CD14-positive monocyte (primary cell): ENCODE data around the gene HK3. TPM values are rescaled to one million over a fixed set of nuclear protein-coding genes. Genes with fewer than 3 reads are reported as not detected.
A peak's percentile ranks its signal among the peaks of the same experiment; 100 is the strongest.

Experiments used
- DNase-seq, 3 donors: peaks; one replicate each; pipeline ENCODE4 v3.0.0-alpha.2; 2011 to 2022
- H2AFZ ChIP-seq: 2 replicates; pipeline ENCODE4 v1.6.0; 2012; ENCODE audit warnings: mild to moderate bottlenecking, low read depth, low read length, inconsistent platforms; ENCODE audit not compliant: insufficient read depth, poor library complexity, severe bottlenecking
- H3K27ac ChIP-seq, 2 donors: 1 replicate in 1 of 2; 2 replicates in 1 of 2; pipeline ENCODE4 v1.5.1; 2012 to 2013; ENCODE audit warnings: low read length in 2 of 2, control low read depth in 1 of 2, inconsistent platforms in 1 of 2, low read depth in 1 of 2, mild to moderate bottlenecking in 1 of 2
- H3K27me3 ChIP-seq, 2 donors: one replicate each; pipeline versions ENCODE4 v1.6.0 to v1.6.1; 2011 to 2013; ENCODE audit warnings: low read length in 2 of 2; ENCODE audit not compliant: control insufficient read depth in 2 of 2, insufficient read depth in 2 of 2
- H3K36me3 ChIP-seq, 2 donors: replicated peaks in 1 of 2; 1 replicate in 1 of 2; 2 replicates in 1 of 2; pipeline versions ENCODE4 v1.5.1 to v1.6.1; 2012 to 2013; ENCODE audit warnings: low read length in 2 of 2, control low read depth in 1 of 2, inconsistent platforms in 1 of 2, mild to moderate bottlenecking in 1 of 2; ENCODE audit not compliant: insufficient read depth in 2 of 2, control insufficient read depth in 1 of 2
- H3K4me1 ChIP-seq, 2 donors: 1 replicate in 1 of 2; 2 replicates in 1 of 2; pipeline versions ENCODE4 v1.5.1 to v1.6.1; 2012 to 2013; ENCODE audit warnings: low read length in 2 of 2, control low read depth in 1 of 2, inconsistent platforms in 1 of 2, mild to moderate bottlenecking in 1 of 2, moderate library complexity in 1 of 2; ENCODE audit not compliant: insufficient read depth in 2 of 2, control insufficient read depth in 1 of 2
- H3K4me2 ChIP-seq: replicated peaks from 2 replicates; pipeline ENCODE3; 2012; ENCODE audit warnings: low read length, moderate library complexity, mild to moderate bottlenecking; ENCODE audit not compliant: poor library complexity, severe bottlenecking; ENCODE audit errors: extremely low read depth
- H3K4me3 ChIP-seq, 3 experiments: fragments of 200-600 bp in 1 of 3; sonication (generic) in 1 of 3; replicated peaks in 1 of 3; 1 replicate in 2 of 3; 2 replicates in 1 of 3; pipeline ENCODE4 v1.5.1; 2011 to 2013; ENCODE audit warnings: low read length in 3 of 3, mild to moderate bottlenecking in 3 of 3, control low read depth in 2 of 3, low read depth in 2 of 3, inconsistent platforms in 1 of 3, moderate library complexity in 1 of 3
- H3K79me2 ChIP-seq: 2 replicates; pipeline ENCODE4 v1.6.0; 2012; ENCODE audit warnings: mild to moderate bottlenecking, control low read depth, inconsistent platforms, low read length, moderate library complexity; ENCODE audit not compliant: insufficient read depth
- H3K9ac ChIP-seq: 2 replicates; pipeline ENCODE4 v1.6.0; 2017; ENCODE audit warnings: low read length, mild to moderate bottlenecking; ENCODE audit not compliant: insufficient read depth, poor library complexity, severe bottlenecking
- H3K9me3 ChIP-seq, 2 donors: replicated peaks in 1 of 2; 1 replicate in 1 of 2; 2 replicates in 1 of 2; pipeline versions ENCODE4 v1.5.1 to v1.6.1; 2012 to 2013; ENCODE audit warnings: low read length in 2 of 2, control low read depth in 1 of 2; ENCODE audit not compliant: control insufficient read depth in 1 of 2, insufficient read depth in 1 of 2
- H4K20me1 ChIP-seq: 2 replicates; pipeline ENCODE4 v1.6.0; 2012; ENCODE audit warnings: mild to moderate bottlenecking, low read length, control low read depth, moderate library complexity; ENCODE audit not compliant: insufficient read depth
- H3K27ac Mint-ChIP-seq, 7 donors: one replicate each; pipeline ENCODE4 v1.8.0; 2020; ENCODE audit warnings: mild to moderate bottlenecking in 7 of 7, mixed read lengths in 7 of 7, moderate library complexity in 6 of 7, inconsistent platforms in 2 of 7
- H3K27me3 Mint-ChIP-seq, 3 donors: one replicate each; pipeline ENCODE4 v1.8.0; 2021 to 2022; ENCODE audit warnings: low read depth in 3 of 3, mild to moderate bottlenecking in 3 of 3, mixed read lengths in 3 of 3, moderate library complexity in 3 of 3, inconsistent platforms in 1 of 3
- H3K36me3 Mint-ChIP-seq, 2 donors: one replicate each; pipeline ENCODE4 v1.8.0; 2020; ENCODE audit warnings: mixed read lengths in 2 of 2, inconsistent platforms in 1 of 2, mild to moderate bottlenecking in 1 of 2
- H3K4me1 Mint-ChIP-seq: one replicate; pipeline ENCODE4 v1.8.0; 2020; ENCODE audit warnings: mild to moderate bottlenecking, mixed read lengths
- H3K4me3 Mint-ChIP-seq, 2 donors: one replicate each; pipeline ENCODE4 v1.8.0; 2020; ENCODE audit warnings: mild to moderate bottlenecking in 2 of 2, mixed read lengths in 2 of 2, moderate library complexity in 1 of 2
- H3K9me3 Mint-ChIP-seq, 7 donors: one replicate each; pipeline ENCODE4 v1.8.0; 2020 to 2022; ENCODE audit warnings: mixed read lengths in 7 of 7, mild to moderate bottlenecking in 6 of 7, moderate library complexity in 6 of 7, inconsistent platforms in 2 of 7
- WGBS: methylation state at CpG from one replicate; pipeline ENCODE4 v1.1.5; 2013; ENCODE audit warnings: missing lambda C conversion rate; ENCODE audit not compliant: insufficient coverage; 5-methylcytosine and 5-hydroxymethylcytosine counted together
- intact Hi-C, 2 donors: fragments of 100-400 bp; cut with micrococcal nuclease; formaldehyde crosslinking; loops; one replicate each; pipeline versions ENCODE4 v1.15.0 to v1.15.1; 2023
- polyA plus RNA-seq, 3 donors: library from polyadenylated mRNA; depleted of rRNA in 1 of 3; unstranded in 2 of 3; stranded (reverse) in 1 of 3; fragments of 300-500 nt in 2 of 3; fragments of >200 nt in 1 of 3; fragmentation: Illumina TruSeq in 2 of 3; gene quantifications; 1 replicate in 2 of 3; 2 replicates in 1 of 3; pipeline ENCODE4 v1.2.3, GENCODE V29; 2012 to 2021
- TF ChIP-seq, protein P1 (sequence below): fragments of 200-600 bp; IDR thresholded peaks from one replicate; pipeline ENCODE4 v1.8.0; 2022; ENCODE audit warnings: antibody characterized with exemption, mild to moderate bottlenecking

HK3 gene
- polyA plus RNA-seq, 3 donors: 174 to 988 (median 204) TPM

DNA sequence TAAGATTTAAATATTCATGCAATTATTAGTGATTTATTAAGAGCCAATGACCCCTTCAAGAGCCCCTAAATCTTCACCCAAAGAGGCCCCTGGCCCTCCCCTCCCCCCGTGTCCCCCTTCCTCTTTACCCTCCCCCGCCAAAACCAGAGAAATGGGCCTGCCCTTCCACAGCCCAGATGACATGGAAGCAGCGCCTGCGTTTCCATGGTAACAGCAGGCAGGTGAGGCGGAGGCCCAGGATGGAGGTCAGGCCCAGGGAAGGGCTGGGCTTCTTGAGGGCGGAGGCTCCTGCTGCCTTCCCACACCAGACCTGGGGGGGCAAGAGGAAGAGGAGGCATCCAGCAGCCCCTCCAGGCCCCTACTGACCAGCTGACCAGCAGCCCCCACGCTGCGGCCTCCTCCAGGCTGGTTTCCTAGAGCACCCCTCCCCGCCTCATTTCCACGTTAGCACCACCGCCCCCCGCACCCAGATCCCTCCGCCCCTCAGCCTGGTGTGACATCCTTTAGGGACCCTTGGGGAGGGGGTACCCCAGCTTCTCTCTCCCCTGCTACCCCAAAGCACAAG, 51.3 kb downstream of the HK3 start:
- DNase-seq: no peak
- intact Hi-C loops: no loop called here
- H3K27ac ChIP-seq: no peak overlapping the region
- no peaks in the 10 kb centered on the region for H3K4me1 ChIP-seq
- no peak overlapping the region for H3K4me3 ChIP-seq
- no peaks in the 10 kb centered on the region for H4K20me1 ChIP-seq
- H3K9me3 ChIP-seq: no peaks in the 10 kb centered on the region
- no peak overlapping the region for H2AFZ ChIP-seq
- no peaks in the 10 kb centered on the region for H3K36me3 ChIP-seq
- Mint-ChIP-seq H3K27ac (no peak overlapping the region), H3K4me1 (peaks cover 3% of the 10 kb centered on the region), H3K27me3 (peaks cover 21 to 44% (median 35%) of the 10 kb centered on the region in 3 donors), H3K4me3 (no peak overlapping the region), H3K36me3 (no peaks in the 10 kb centered on the region), H3K9me3 (no peaks in the 10 kb centered on the region)
- TF ChIP-seq, protein P1, sequence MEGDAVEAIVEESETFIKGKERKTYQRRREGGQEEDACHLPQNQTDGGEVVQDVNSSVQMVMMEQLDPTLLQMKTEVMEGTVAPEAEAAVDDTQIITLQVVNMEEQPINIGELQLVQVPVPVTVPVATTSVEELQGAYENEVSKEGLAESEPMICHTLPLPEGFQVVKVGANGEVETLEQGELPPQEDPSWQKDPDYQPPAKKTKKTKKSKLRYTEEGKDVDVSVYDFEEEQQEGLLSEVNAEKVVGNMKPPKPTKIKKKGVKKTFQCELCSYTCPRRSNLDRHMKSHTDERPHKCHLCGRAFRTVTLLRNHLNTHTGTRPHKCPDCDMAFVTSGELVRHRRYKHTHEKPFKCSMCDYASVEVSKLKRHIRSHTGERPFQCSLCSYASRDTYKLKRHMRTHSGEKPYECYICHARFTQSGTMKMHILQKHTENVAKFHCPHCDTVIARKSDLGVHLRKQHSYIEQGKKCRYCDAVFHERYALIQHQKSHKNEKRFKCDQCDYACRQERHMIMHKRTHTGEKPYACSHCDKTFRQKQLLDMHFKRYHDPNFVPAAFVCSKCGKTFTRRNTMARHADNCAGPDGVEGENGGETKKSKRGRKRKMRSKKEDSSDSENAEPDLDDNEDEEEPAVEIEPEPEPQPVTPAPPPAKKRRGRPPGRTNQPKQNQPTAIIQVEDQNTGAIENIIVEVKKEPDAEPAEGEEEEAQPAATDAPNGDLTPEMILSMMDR: no peak
- H3K4me2 ChIP-seq: no peak overlapping the region
- no peaks in the 10 kb centered on the region for H3K79me2 ChIP-seq
- peaks cover 0 to 17% of the 10 kb centered on the region in 2 donors for H3K27me3 ChIP-seq
- 96% methylated on average over 4 of the region's 13 CpGs for WGBS
- no peak overlapping the region for H3K9ac ChIP-seq

GRCh38 chr5:176847148-176847547, 52.0 kb downstream of the HK3 start:
- Histone ChIP-seq H3K4me2 (no peak overlapping the region), H3K79me2 (no peaks in the 10 kb centered on the region), H3K36me3 (no peaks in the 10 kb centered on the region), H3K4me3 (no peak overlapping the region), H3K27ac (no peak overlapping the region), H4K20me1 (no peaks in the 10 kb centered on the region), H3K9me3 (no peaks in the 10 kb centered on the region), H3K4me1 (no peaks in the 10 kb centered on the region), H3K9ac (no peak overlapping the region), H3K27me3 (peaks cover 0 to 17% of the 10 kb centered on the region in 2 donors), H2AFZ (no peak overlapping the region)
- H3K9me3 Mint-ChIP-seq: no peaks in the 10 kb centered on the region
- 59% methylated on average over 5 of the region's 18 CpGs for WGBS
- no peak overlapping the region for H3K27ac Mint-ChIP-seq
- TF ChIP-seq, protein P1: no peak
- intact Hi-C loops: no loop called here
- H3K27me3 Mint-ChIP-seq: peaks cover 21 to 40% (median 34%) of the 10 kb centered on the region in 3 donors
- H3K4me3 Mint-ChIP-seq: peak overlapping the region in 1 of 2 donors; percentile 30
- peaks cover 3% of the 10 kb centered on the region for H3K4me1 Mint-ChIP-seq
- DNase-seq: no peak
- H3K36me3 Mint-ChIP-seq: no peaks in the 10 kb centered on the region
